Astrocyte (in vitro differentiated cells and primary cell): ENCODE measurements around the gene OR6J1. TPM values are rescaled to one million over a fixed set of nuclear protein-coding genes. Genes with fewer than 3 reads are reported as not detected.
A peak's percentile ranks its signal among the peaks of the same experiment; 100 is the strongest.

Experiments used
- DNase-seq: peaks from one replicate; pipeline ENCODE4 v3.0.0-alpha.2; 2010; ENCODE audit warnings: low read depth
- FAIRE-seq: peaks from 2 replicates; lab custom pipeline; 2011; peaks lifted over from hg19 to GRCh38; lab: Jason Lieb, UNC
- H2AFZ ChIP-seq: 2 replicates; pipeline ENCODE4 v1.6.0; 2012; ENCODE audit warnings: low read depth, low read length, inconsistent platforms
- H3K27ac ChIP-seq: 2 replicates; pipeline ENCODE4 v1.5.1; 2011; ENCODE audit warnings: low read depth, low read length, inconsistent platforms
- H3K27me3 ChIP-seq: 2 replicates; pipeline ENCODE4 v1.6.0; 2011; ENCODE audit warnings: low read length, inconsistent platforms; ENCODE audit not compliant: insufficient read depth
- H3K36me3 ChIP-seq: 2 replicates; pipeline ENCODE4 v1.5.1; 2011; ENCODE audit warnings: low read length, inconsistent platforms; ENCODE audit not compliant: insufficient read depth
- H3K4me1 ChIP-seq: 2 replicates; pipeline ENCODE4 v1.5.1; 2011; ENCODE audit warnings: low read length, inconsistent platforms; ENCODE audit not compliant: insufficient read depth
- H3K4me2 ChIP-seq: 2 replicates; pipeline ENCODE4 v1.6.0; 2012; ENCODE audit warnings: low read length, inconsistent platforms
- H3K4me3 ChIP-seq: 2 replicates; pipeline ENCODE4 v1.5.1; 2011; ENCODE audit warnings: low read depth, mild to moderate bottlenecking, low read length, inconsistent platforms; ENCODE audit not compliant: insufficient read depth
- H3K79me2 ChIP-seq: 2 replicates; pipeline ENCODE4 v1.6.0; 2012; ENCODE audit warnings: mild to moderate bottlenecking, low read length, inconsistent platforms; ENCODE audit not compliant: insufficient read depth
- H3K9ac ChIP-seq: 2 replicates; pipeline ENCODE4 v1.6.0; 2012; ENCODE audit warnings: mild to moderate bottlenecking, low read length, inconsistent platforms
- H3K9me3 ChIP-seq: 2 replicates; pipeline ENCODE4 v1.5.1; 2012; ENCODE audit warnings: low read depth, mild to moderate bottlenecking, low read length, inconsistent platforms; ENCODE audit not compliant: insufficient read depth
- H4K20me1 ChIP-seq: 2 replicates; pipeline ENCODE4 v1.6.0; 2012; ENCODE audit warnings: low read length, inconsistent platforms; ENCODE audit not compliant: insufficient read depth
- H3K27ac Mint-ChIP-seq: one replicate; pipeline ENCODE4 v1.8.0; 2021; ENCODE audit warnings: mild to moderate bottlenecking, mixed read lengths; ENCODE audit not compliant: unreplicated experiment
- H3K27me3 Mint-ChIP-seq: one replicate; pipeline ENCODE4 v1.8.0; 2021; ENCODE audit warnings: low read depth, mixed read lengths; ENCODE audit not compliant: unreplicated experiment
- H3K36me3 Mint-ChIP-seq: one replicate; pipeline ENCODE4 v1.8.0; 2021; ENCODE audit warnings: low read depth, mixed read lengths; ENCODE audit not compliant: unreplicated experiment
- H3K4me1 Mint-ChIP-seq: one replicate; pipeline ENCODE4 v1.8.0; 2021; ENCODE audit warnings: low read depth, mixed read lengths; ENCODE audit not compliant: unreplicated experiment
- H3K4me3 Mint-ChIP-seq: one replicate; pipeline ENCODE4 v1.8.0; 2021; ENCODE audit warnings: mild to moderate bottlenecking, moderate library complexity, mixed read lengths; ENCODE audit not compliant: unreplicated experiment
- H3K9me3 Mint-ChIP-seq: one replicate; pipeline ENCODE4 v1.8.0; 2021; ENCODE audit warnings: mild to moderate bottlenecking, mixed read lengths; ENCODE audit not compliant: unreplicated experiment
- CTCF ChIP-seq: IDR thresholded peaks from 2 replicates; pipeline ENCODE4 v1.5.1; 2011; ENCODE audit warnings: low read depth, mild to moderate bottlenecking, inconsistent platforms, low read length, moderate library complexity; ENCODE audit not compliant: insufficient read depth
- EZH2 ChIP-seq: IDR thresholded peaks from 2 replicates; pipeline ENCODE4 v1.6.1; 2012; ENCODE audit warnings: mild to moderate bottlenecking, low read length, inconsistent platforms; ENCODE audit not compliant: insufficient read depth
- total RNA-seq: library from RNA; stranded (reverse); gene quantifications from 2 replicates; pipeline ENCODE4 v1.2.1, GENCODE V29; 2021

The OR6J1 gene
- total RNA-seq, 1 donor from 2014 or later = not detected

DNA sequence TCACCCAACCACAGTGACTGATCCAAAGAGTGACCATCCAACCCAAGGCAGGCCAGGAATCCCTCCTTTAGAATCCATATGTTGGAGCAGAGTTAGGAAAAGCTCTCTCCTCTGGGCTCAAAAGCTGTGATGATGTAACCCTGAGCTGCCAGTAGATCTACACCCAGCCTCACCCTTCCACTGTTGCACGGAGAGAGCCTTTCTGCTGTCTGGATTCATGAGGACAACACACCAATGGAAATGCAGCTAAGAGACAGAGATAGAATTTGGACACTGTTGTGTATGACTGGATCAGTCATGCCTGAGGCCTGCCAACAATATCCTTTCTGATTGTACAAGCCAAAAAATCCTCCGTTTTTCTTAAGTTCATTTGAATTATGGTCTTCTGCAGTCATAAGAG lies 4.4 kb upstream of the OR6J1 start:
- TF ChIP-seq CTCF = no peak
- TF ChIP-seq EZH2 = no peak
- Histone ChIP-seq H3K9ac (no peak overlapping the region), H3K27ac (no peak overlapping the region), H2AFZ (no peak overlapping the region), H3K4me1 (no peaks in the 10 kb centered on the region), H3K4me3 (no peak overlapping the region), H3K9me3 (no peaks in the 10 kb centered on the region), H3K4me2 (no peak overlapping the region), H3K79me2 (no peaks in the 10 kb centered on the region), H3K36me3 (no peaks in the 10 kb centered on the region), H3K27me3 (no peaks in the 10 kb centered on the region), H4K20me1 (no peaks in the 10 kb centered on the region)
- Mint-ChIP-seq H3K9me3 (no peaks in the 10 kb centered on the region), H3K4me3 (no peak overlapping the region), H3K36me3 (no peaks in the 10 kb centered on the region), H3K27ac (no peak overlapping the region), H3K4me1 (peaks cover 12% of the 10 kb centered on the region), H3K27me3 (peaks cover 6% of the 10 kb centered on the region)
- FAIRE-seq (no peak), DNase-seq (no peak)

DNA sequence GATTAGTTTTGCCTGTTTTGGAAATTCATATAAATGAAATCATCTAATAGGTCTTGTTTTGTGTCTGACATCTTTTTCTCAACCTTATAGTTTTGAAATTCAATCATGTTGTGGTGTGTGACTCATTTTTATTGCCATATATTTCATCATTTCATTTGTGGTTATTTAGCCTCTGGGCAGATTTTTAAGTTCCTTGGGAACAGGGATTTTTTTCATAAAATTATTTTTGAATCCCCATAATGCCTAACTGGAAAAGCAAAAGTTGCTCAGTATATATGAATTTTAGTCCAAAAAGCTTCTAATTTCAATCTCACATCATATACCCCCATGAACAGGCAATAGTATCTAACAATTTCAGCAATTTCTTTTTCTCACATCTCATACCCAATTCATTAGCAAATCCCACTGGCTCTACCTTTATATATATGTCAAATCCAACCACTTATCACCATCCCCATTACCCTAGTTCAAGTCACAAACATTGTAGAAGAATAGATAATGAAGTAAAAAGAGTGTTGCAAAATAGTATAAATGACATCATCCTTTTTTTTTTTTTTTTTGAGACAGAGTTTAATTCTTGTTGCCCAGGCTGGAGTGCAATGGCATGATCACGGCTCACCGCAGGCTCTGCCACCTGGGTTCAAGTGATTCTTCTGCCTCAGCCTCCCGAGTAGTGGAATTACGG lies 2.6 kb upstream of the OR6J1 start:
- no peaks in the 10 kb centered on the region for H3K79me2 ChIP-seq
- no peaks in the 10 kb centered on the region for H3K9me3 ChIP-seq
- no peak overlapping the region for H3K27ac ChIP-seq
- H3K27ac Mint-ChIP-seq = peak overlapping the region; percentile 91
- no peaks in the 10 kb centered on the region for H3K4me1 ChIP-seq
- no peaks in the 10 kb centered on the region for H3K9me3 Mint-ChIP-seq
- FAIRE-seq (no peak), DNase-seq (peak; percentile 47)
- no peak overlapping the region for H3K4me3 Mint-ChIP-seq
- TF ChIP-seq EZH2 (no peak), CTCF (no peak)
- peaks cover 8% of the 10 kb centered on the region for H3K4me1 Mint-ChIP-seq
- H4K20me1 ChIP-seq = no peaks in the 10 kb centered on the region
- H2AFZ ChIP-seq = no peak overlapping the region
- no peak overlapping the region for H3K9ac ChIP-seq
- H3K36me3 ChIP-seq = no peaks in the 10 kb centered on the region
- no peaks in the 10 kb centered on the region for H3K36me3 Mint-ChIP-seq
- no peak overlapping the region for H3K4me2 ChIP-seq
- H3K4me3 ChIP-seq = no peak overlapping the region
- no peaks in the 10 kb centered on the region for H3K27me3 ChIP-seq
- peaks cover 6% of the 10 kb centered on the region for H3K27me3 Mint-ChIP-seq

GRCh38 chr14:22641846-22642245 lies 2.3 kb downstream of the OR6J1 start:
- Histone ChIP-seq H3K9me3 (no peaks in the 10 kb centered on the region), H3K27ac (no peak overlapping the region), H3K4me1 (no peaks in the 10 kb centered on the region), H3K4me2 (no peak overlapping the region), H3K36me3 (no peaks in the 10 kb centered on the region), H3K4me3 (no peak overlapping the region), H3K79me2 (no peaks in the 10 kb centered on the region), H3K27me3 (no peaks in the 10 kb centered on the region), H3K9ac (no peak overlapping the region), H2AFZ (no peak overlapping the region), H4K20me1 (no peaks in the 10 kb centered on the region)
- Mint-ChIP-seq H3K27ac (no peak overlapping the region), H3K4me3 (no peak overlapping the region), H3K36me3 (no peaks in the 10 kb centered on the region), H3K4me1 (peaks cover 5% of the 10 kb centered on the region), H3K9me3 (no peaks in the 10 kb centered on the region), H3K27me3 (peaks cover 9% of the 10 kb centered on the region)
- no peak for TF ChIP-seq CTCF
- TF ChIP-seq EZH2 = no peak
- DNase-seq = no peak
- FAIRE-seq = no peak
